GM21737 (cell line): ENCODE data around the gene VWA3A.

Source experiments
- ATAC-seq: cut with Tn5 transposase; IDR thresholded peaks from one replicate; pipeline ENCODE4 v1.9.1; 2021; ENCODE audit warnings: mild to moderate bottlenecking, moderate library complexity; ENCODE audit not compliant: unreplicated experiment

The VWA3A gene

DNA sequence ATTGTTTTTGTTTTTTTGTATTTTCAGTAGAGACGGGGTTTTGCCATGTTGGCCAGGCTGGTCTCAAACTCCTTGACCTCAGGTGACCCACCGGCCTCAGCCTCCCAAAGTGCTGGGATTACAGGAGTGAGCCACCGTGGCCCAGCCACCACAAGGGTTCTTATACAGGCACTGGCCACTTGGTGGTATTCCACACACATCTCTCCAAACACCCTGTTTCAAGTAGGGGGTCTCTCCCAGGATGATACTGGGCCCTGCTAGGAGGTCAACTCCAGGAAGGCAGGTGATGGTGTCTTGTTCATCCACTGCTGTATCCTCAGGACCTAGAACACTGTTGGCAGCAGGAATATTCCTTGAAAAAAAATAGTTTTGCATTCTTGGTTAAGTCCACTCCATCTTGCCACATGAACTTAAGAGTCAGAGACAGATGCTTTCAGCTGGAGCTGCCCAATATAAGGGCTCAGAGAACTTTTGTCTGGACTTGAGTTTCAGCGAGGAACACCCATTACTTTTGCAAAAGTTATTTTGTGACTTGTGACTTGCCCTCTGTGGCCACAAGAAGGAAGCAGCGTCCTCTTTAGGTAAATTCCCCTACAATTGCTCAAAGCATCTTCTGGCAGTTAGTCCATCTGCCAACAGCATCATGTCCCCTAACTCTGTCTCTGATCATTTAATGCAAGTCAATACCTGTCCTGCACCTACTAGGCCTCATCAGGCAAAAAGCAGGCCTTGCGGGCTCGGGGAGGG is 106.4 kb downstream of the VWA3A start:
- ATAC-seq, result no peak

DNA sequence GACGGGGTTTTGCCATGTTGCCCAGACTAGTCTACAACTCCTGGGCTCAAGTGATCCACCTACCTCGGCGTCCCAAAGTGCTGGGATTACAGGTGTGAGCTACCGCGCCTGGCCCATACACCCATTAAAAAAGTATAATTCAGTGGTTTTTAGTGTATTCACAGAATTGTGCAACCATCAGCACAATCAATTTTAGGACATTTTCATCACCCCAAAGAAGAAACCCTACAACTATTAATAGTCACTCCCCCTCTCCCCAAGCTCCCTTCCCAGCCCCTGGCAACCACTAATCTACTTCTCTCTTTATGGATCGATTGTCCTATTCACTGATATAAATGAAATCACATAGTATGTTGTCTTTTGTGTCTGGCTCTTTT is 109.9 kb downstream of the VWA3A start:
- ATAC-seq, result no peak

DNA sequence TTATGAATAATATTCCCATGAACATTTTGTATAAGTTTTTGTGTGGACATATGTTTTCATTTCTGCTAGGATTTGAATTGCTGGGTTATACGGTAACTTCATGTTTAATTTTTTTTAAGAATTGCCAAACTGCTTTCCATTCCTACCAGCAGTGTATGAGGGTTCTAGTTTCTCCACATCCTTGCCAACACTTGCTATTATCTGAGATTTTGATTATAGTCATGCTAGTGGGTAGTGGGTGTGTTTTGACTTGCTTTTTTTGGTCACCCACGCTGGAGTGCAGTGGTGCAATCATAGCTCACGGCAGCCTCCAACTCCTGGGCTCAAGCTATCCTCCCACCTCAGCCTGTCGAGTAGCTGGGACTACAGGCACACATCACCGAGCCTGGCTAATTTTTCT is 110.8 kb downstream of the VWA3A start:
- ATAC-seq, result no peak

DNA sequence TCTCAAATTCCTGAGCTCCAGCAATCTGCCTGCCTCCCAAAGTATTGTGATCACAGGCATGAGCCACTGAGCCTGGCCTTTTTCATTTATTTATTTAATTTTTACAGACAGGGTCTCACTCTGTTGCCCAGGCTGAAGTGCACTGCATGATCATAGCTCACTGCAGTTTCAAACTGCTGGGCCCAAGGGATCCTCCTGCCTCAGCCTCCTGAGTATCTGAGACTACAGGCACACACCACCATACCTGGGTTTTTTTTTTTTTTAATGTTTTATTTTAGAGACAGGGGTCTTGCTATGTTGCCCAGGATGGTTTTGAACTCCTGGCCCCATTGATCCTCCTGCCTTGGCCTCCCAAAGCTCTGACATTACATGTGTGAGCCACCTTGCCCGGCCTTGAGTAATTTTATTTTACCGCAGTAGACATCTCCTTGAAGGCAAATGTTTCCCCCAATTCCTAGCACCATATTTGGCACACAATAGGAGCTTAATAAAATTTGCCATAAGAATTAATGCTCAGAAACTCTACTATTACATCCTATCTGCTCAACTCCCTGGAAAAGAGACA is 111.8 kb downstream of the VWA3A start:
- ATAC-seq, result no peak

DNA sequence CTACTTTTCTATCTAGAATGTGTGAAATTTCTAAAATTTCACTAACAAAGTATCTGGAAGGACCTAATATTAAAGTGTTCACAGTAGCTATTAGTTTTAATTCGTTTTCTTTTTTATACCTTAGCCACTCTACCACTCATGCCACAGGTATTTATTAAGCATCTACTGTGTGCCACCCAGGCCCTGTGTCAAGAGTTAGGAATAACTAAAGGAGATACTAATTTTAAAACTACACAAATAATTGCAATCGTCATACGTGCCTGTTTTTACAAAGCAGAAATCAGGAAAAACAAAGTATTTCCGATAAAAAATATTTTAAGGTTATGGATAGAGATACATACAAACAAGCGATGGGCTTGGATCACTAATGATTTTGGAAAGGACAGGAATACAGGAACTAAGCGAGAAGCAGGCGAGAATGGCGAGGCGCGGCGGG is 113.3 kb downstream of the VWA3A start:
- ATAC-seq, result no peak

DNA sequence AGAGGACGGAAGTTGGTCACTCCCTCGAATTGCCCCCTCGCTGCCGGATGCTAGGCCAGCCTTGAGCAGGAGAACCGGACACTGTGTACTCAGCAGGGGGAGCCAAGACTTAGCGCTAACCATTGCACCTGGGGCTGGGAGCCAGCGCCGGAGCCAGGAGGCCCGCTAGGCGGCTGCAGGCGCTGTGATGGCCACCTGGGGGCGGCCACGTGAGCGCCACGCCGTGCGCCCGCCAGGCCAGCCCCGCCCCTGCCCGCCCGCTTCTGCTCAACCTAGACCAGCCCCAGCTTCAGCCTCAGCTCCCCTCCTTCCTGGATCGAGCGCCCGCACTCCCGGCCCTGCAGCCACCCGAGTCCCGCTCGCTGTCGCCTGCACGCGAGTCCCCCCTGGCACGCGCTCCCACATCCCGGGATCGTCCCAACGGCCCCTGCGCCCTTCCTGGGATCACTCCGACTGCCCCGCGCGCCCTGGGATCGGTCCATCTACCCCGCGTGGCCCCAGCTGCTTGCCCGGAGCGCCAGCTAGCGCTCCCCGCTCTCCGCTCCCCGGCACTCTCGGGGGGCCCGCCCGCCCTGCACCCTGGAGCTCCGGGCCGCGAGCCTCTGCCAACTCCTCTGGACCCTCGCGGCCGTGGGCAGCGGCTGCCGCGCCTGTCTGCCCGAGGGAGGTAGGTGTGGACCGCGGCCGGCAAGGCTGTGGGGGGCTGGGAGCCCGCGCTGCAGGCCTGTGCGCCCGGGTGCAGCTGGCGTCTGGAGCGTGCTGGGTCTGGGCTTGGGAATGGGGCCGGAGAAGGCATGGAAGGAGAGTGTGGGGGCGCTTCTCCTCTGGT is 113.9 kb downstream of the VWA3A start, which contains the start of gene EEF2K:
EEF2K (plus strand) TSS at position 266 of the 829 bp plus-strand sequence. CDS start 19,452 bp downstream, outside the sequence.
- ATAC-seq, result peak; percentile 72
